Neural progenitor cell (in vitro differentiated cells): ENCODE data around the gene VWA3B. TPM values are rescaled to one million over a fixed set of nuclear protein-coding genes. Genes with fewer than 3 reads are reported as not detected.

Experiments used
- DNase-seq: peaks from one replicate; pipeline ENCODE4 v3.0.0-alpha.2; 2016; ENCODE audit warnings: low spot score
- H2AFZ ChIP-seq: fragments of 200-600 bp; sonication (generic); replicated peaks from 2 replicates; pipeline ENCODE4 v1.6.1; 2016; ENCODE audit warnings: antibody characterized with exemption
- H3F3A ChIP-seq: fragments of 200-600 bp; sonication (generic); 2 replicates; pipeline ENCODE4 v1.6.1; 2016; ENCODE audit warnings: antibody characterized with exemption, low read depth
- H3K27ac ChIP-seq: fragments of 200-600 bp; sonication (generic); 2 replicates; pipeline ENCODE4 v1.5.1; 2016; ENCODE audit warnings: mild to moderate bottlenecking
- H3K27me3 ChIP-seq: fragments of 200-600 bp; sonication (generic); 2 replicates; pipeline ENCODE4 v1.6.1; 2016; ENCODE audit warnings: mild to moderate bottlenecking, moderate library complexity
- H3K36me3 ChIP-seq: fragments of 200-600 bp; sonication (generic); 2 replicates; pipeline ENCODE4 v1.5.1; 2016
- H3K4me1 ChIP-seq: fragments of 200-600 bp; sonication (generic); 2 replicates; pipeline ENCODE4 v1.6.1; 2016; ENCODE audit warnings: mixed run types
- H3K4me2 ChIP-seq: fragments of 200-600 bp; sonication (generic); 2 replicates; pipeline ENCODE4 v1.6.1; 2016
- H3K4me3 ChIP-seq: fragments of 200-600 bp; sonication (generic); 2 replicates; pipeline ENCODE4 v1.5.1; 2016
- H3K79me2 ChIP-seq: fragments of 200-600 bp; sonication (generic); 2 replicates; pipeline ENCODE4 v1.6.1; 2016; ENCODE audit warnings: low read depth
- H3K9ac ChIP-seq: fragments of 200-600 bp; sonication (generic); 2 replicates; pipeline ENCODE4 v1.6.1; 2016
- H3K9me3 ChIP-seq: fragments of 200-600 bp; sonication (generic); 2 replicates; pipeline ENCODE4 v1.5.1; 2016; ENCODE audit warnings: low read depth
- H4K20me1 ChIP-seq: fragments of 200-600 bp; sonication (generic); 2 replicates; pipeline ENCODE4 v1.6.1; 2016; ENCODE audit warnings: low read depth
- H3K27ac Mint-ChIP-seq: 3 replicates; pipeline ENCODE4 v1.8.0; 2021; ENCODE audit warnings: mixed read lengths
- H3K27me3 Mint-ChIP-seq: 2 replicates; pipeline ENCODE4 v1.8.0; 2022; ENCODE audit warnings: low read depth, mild to moderate bottlenecking, inconsistent platforms, moderate library complexity, mixed read lengths; ENCODE audit not compliant: insufficient read depth
- H3K36me3 Mint-ChIP-seq: 3 replicates; pipeline ENCODE4 v1.8.0; 2021; ENCODE audit warnings: mixed read lengths
- H3K4me1 Mint-ChIP-seq: 3 replicates; pipeline ENCODE4 v1.8.0; 2021; ENCODE audit warnings: mixed read lengths
- H3K4me3 Mint-ChIP-seq: 3 replicates; pipeline ENCODE4 v1.8.0; 2021; ENCODE audit warnings: mild to moderate bottlenecking, moderate library complexity, mixed read lengths
- H3K9me3 Mint-ChIP-seq: 3 replicates; pipeline ENCODE4 v1.8.0; 2020; ENCODE audit warnings: mixed read lengths
- EZH2 ChIP-seq: fragments of 200-600 bp; sonication (generic); IDR thresholded peaks from 2 replicates; pipeline ENCODE4 v1.6.1; 2017; ENCODE audit warnings: antibody characterized with exemption, mild to moderate bottlenecking, moderate library complexity
- EZH2phosphoT487 ChIP-seq: fragments of 200-600 bp; sonication (generic); IDR thresholded peaks from 2 replicates; pipeline ENCODE4 v1.6.1; 2017; ENCODE audit warnings: antibody characterized with exemption
- total RNA-seq: library from RNA; depleted of rRNA; stranded (reverse); fragments of >200 nt; gene quantifications from 2 replicates; pipeline ENCODE4 v1.2.3, GENCODE V29; 2015; ENCODE audit warnings: low replicate concordance
- TF ChIP-seq, protein P1 (sequence below): fragments of 200-600 bp; sonication (generic); IDR thresholded peaks from 2 replicates; pipeline ENCODE4 v1.5.1; 2017; ENCODE audit warnings: antibody characterized with exemption, mild to moderate bottlenecking

Gene VWA3B
- total RNA-seq, 1 donor from 2014 or later = not detected

DNA sequence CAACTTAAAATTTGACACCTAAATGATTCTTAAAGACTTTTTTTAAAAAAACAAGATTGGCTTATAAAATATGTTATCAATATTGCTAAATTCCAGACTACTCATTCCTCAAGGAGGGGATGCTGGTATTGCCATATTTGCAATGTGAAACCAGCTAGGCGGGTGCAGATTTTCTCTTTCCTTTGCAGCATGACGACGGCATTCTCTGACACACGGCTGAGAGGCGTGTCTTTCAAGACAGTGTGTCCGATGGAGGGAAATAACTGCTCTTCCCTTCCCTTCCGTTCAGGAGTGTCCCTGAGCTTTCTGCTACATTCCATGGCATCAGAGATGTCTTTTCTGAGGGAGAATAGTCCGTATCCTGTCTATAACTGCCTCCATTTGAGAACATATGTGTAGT lies 221.1 kb downstream of the VWA3B start:
- TF ChIP-seq, protein P1, sequence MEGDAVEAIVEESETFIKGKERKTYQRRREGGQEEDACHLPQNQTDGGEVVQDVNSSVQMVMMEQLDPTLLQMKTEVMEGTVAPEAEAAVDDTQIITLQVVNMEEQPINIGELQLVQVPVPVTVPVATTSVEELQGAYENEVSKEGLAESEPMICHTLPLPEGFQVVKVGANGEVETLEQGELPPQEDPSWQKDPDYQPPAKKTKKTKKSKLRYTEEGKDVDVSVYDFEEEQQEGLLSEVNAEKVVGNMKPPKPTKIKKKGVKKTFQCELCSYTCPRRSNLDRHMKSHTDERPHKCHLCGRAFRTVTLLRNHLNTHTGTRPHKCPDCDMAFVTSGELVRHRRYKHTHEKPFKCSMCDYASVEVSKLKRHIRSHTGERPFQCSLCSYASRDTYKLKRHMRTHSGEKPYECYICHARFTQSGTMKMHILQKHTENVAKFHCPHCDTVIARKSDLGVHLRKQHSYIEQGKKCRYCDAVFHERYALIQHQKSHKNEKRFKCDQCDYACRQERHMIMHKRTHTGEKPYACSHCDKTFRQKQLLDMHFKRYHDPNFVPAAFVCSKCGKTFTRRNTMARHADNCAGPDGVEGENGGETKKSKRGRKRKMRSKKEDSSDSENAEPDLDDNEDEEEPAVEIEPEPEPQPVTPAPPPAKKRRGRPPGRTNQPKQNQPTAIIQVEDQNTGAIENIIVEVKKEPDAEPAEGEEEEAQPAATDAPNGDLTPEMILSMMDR = no peak
- TF ChIP-seq EZH2phosphoT487 (no peak), EZH2 (no peak)
- Mint-ChIP-seq H3K9me3 (peaks cover 3% of the 10 kb centered on the region), H3K36me3 (no peaks in the 10 kb centered on the region), H3K27ac (peak overlapping the region; percentile 17), H3K27me3 (peaks cover 10% of the 10 kb centered on the region), H3K4me1 (peaks cover 16% of the 10 kb centered on the region), H3K4me3 (no peak overlapping the region)
- Histone ChIP-seq H3K79me2 (no peaks in the 10 kb centered on the region), H3K27ac (no peak overlapping the region), H3K4me1 (peaks cover 7% of the 10 kb centered on the region), H4K20me1 (no peaks in the 10 kb centered on the region), H3F3A (no peaks in the 10 kb centered on the region), H3K9me3 (no peaks in the 10 kb centered on the region), H3K9ac (no peak overlapping the region), H3K4me3 (no peak overlapping the region), H2AFZ (no peak overlapping the region), H3K27me3 (no peaks in the 10 kb centered on the region), H3K4me2 (no peak overlapping the region), H3K36me3 (no peaks in the 10 kb centered on the region)
- no peak for DNase-seq

DNA sequence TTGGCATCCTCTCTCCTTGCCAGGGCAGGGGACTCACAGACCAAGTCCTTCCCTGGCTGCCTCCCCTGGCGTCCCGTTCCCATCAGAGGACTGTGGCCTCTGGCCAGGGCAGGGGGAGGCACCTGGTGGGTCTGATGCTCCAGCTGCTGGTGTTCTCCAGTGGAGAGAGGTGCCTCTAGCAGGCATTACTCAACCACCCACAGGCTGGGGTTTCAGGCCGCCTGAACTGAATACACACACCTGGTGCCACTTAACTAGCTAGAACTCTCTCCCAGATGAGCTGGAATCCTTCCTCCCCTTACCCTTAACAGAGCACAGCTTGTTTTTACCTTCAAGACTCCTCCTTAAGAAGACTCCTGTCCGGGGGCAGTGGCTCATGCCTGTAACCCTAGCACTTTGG lies 221.6 kb downstream of the VWA3B start:
- no peak overlapping the region for H3K4me3 ChIP-seq
- no peaks in the 10 kb centered on the region for H3F3A ChIP-seq
- no peaks in the 10 kb centered on the region for H3K27me3 ChIP-seq
- peaks cover 8% of the 10 kb centered on the region for H3K27me3 Mint-ChIP-seq
- H3K79me2 ChIP-seq = no peaks in the 10 kb centered on the region
- peak overlapping the region; percentile 17 for H3K27ac Mint-ChIP-seq
- no peak for DNase-seq
- H3K9me3 Mint-ChIP-seq = peaks cover 3% of the 10 kb centered on the region
- H3K27ac ChIP-seq = no peak overlapping the region
- H3K36me3 Mint-ChIP-seq = no peaks in the 10 kb centered on the region
- H3K4me1 ChIP-seq = peaks cover 7% of the 10 kb centered on the region
- no peaks in the 10 kb centered on the region for H3K9me3 ChIP-seq
- no peak overlapping the region for H3K4me2 ChIP-seq
- H2AFZ ChIP-seq = no peak overlapping the region
- no peak overlapping the region for H3K4me3 Mint-ChIP-seq
- H3K9ac ChIP-seq = no peak overlapping the region
- peaks cover 16% of the 10 kb centered on the region for H3K4me1 Mint-ChIP-seq
- TF ChIP-seq EZH2phosphoT487 = no peak
- TF ChIP-seq EZH2 = no peak
- TF ChIP-seq, protein P1 = no peak
- H3K36me3 ChIP-seq = no peaks in the 10 kb centered on the region
- no peaks in the 10 kb centered on the region for H4K20me1 ChIP-seq

DNA sequence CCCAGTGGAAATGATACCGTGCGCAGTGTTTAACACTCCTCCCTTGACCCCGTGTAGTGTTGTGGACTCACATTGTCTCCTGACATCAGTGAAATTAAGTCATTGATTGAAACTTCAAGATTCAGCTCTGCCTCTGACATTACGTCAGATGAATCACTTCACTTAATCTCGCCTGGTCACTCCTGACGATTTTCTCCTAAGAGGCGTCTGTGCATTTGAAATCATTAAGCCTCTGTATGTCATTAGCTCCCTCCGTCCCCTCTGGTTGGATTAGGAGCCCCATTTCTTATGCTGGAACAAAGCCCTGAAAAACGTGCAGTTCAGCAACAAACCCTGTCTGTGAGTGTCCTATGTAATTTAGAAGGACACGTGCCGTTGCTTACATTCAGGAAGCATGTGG lies 222.6 kb downstream of the VWA3B start:
- no peak for DNase-seq
- H3K9me3 ChIP-seq = no peaks in the 10 kb centered on the region
- no peak overlapping the region for H3K27ac Mint-ChIP-seq
- TF ChIP-seq EZH2 (no peak), EZH2phosphoT487 (no peak)
- TF ChIP-seq, protein P1 = no peak
- H3F3A ChIP-seq = no peaks in the 10 kb centered on the region
- no peak overlapping the region for H3K27ac ChIP-seq
- peaks cover 6% of the 10 kb centered on the region for H3K27me3 Mint-ChIP-seq
- peaks cover 16% of the 10 kb centered on the region for H3K4me1 Mint-ChIP-seq
- H3K4me2 ChIP-seq = no peak overlapping the region
- no peak overlapping the region for H3K9ac ChIP-seq
- no peaks in the 10 kb centered on the region for H3K36me3 ChIP-seq
- no peaks in the 10 kb centered on the region for H3K79me2 ChIP-seq
- H2AFZ ChIP-seq = no peak overlapping the region
- H3K27me3 ChIP-seq = no peaks in the 10 kb centered on the region
- no peaks in the 10 kb centered on the region for H4K20me1 ChIP-seq
- no peak overlapping the region for H3K4me3 ChIP-seq
- H3K4me3 Mint-ChIP-seq = no peak overlapping the region
- peaks cover 7% of the 10 kb centered on the region for H3K4me1 ChIP-seq
- no peaks in the 10 kb centered on the region for H3K36me3 Mint-ChIP-seq
- H3K9me3 Mint-ChIP-seq = peaks cover 3% of the 10 kb centered on the region
